Right renal pelvis (tissue), 4 donors: Measurements from ENCODE around the gene TGIF2. TPM values are rescaled to one million over a fixed set of nuclear protein-coding genes. Genes with fewer than 3 reads are reported as not detected.

Source experiments
- DNase-seq, 4 donors: peaks; one replicate each; pipeline ENCODE4 v3.0.0-alpha.2; 2013; ENCODE audit warnings: low read depth in 4 of 4, low spot score in 3 of 4, missing footprints in 1 of 4
- polyA plus RNA-seq, 4 donors: library from polyadenylated mRNA; unstranded; fragments of 120-200 nt; gene quantifications; one replicate each; pipeline ENCODE4 v1.2.1, GENCODE V29; 2013; ENCODE audit not compliant: insufficient read length in 4 of 4

The TGIF2 gene
- polyA plus RNA-seq: 10 to 100 TPM; 53.9 to 66.3 (median 63.0) TPM

DNA sequence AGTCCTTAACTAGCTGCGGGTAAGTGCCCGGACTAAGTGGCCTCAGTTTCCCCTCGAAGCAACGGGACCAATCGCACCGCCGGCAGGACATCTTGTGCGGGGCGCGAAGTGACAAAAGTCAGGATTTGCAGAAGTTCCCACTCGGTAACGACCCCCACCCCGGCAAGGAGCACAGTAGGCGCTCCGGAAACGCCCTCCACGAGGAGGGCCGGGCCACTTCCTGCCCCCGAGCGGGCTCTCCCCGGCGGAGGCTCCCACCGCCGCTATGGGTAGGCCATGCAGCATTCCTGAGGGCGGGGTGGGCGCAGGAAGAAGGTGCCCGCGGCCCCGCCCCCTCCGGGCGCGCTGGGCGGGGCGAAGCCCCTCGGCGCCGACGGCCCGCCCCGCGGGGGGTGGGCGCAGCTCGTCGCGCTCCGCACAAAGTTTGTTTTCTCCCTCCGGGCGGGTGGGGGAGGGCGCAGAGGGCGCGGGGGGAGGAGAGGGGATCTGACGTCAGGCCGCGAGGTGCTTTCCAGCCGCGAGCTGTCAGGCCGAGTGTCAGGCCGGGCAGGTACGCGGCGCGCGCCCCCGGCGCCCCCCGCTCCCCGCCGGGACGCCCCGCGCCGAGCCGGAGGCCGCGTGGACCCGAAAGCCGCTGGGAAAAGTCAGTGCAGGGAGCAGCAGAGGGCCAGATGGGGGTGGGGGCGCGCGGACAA is at the start of gene TGIF2:
TGIF2 (plus strand) TSS at position 495 of the 695 bp plus-strand sequence. CDS start 5,178 bp downstream, outside the sequence.
- DNase-seq: peak; percentile 79 to 90 (median 89)

DNA sequence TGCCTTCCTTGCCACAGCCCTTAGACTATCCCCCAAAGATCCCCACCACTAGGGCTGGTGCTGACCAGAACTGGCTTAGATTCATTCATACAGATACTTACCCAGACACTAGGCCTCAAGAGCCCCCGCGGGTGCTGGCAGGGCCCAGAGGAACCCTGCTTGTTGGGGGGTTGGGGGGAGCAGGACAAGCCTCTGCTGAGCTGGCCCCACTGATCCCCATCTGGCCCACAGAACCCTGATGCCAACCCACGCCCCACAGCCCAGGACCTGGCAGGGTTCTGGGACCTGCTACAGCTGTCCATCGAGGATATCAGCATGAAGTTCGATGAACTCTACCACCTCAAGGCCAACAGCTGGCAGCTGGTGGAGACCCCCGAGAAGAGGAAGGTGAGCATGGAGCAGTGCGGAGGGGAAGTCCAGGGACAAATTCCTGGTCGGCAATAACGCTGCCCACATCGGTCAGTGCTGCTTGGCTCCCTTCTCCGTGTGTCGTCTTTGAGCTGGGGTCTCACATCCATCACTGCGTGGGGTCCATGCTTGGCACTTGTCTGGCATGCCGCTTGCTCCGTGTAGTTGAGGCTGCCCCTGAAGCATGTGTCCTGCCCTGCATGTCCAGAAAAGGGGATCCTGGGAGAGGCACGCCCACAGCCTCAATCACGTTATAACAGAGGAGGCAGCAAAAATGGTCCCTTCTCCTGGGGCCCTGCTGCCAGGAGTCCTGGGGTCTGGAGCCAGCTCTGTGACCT is 47.6 kb upstream of the TGIF2 start:
- DNase-seq: no peak

DNA sequence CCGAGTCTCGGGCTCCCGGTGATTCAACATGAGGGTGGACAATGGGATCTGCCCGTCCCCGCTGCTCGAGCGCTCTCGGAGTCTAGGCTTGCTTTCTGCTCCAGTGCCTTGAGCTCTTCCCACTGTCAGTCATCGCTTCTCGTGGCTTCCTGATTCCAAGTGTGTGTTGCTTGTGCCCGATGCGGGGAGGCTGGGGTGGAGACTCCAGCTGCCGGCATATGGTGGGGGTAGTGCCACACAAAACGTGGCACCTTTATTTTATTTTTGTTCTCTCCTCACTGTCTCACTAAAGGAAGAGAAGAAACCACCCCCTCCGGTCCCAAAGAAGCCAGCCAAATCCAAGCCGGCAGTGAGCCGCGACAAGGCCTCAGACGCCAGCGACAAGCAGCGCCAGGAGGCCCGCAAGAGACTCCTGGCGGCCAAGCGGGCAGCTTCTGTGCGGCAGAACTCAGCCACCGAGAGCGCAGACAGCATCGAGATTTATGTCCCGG is 46.8 kb upstream of the TGIF2 start:
- no peak for DNase-seq

DNA sequence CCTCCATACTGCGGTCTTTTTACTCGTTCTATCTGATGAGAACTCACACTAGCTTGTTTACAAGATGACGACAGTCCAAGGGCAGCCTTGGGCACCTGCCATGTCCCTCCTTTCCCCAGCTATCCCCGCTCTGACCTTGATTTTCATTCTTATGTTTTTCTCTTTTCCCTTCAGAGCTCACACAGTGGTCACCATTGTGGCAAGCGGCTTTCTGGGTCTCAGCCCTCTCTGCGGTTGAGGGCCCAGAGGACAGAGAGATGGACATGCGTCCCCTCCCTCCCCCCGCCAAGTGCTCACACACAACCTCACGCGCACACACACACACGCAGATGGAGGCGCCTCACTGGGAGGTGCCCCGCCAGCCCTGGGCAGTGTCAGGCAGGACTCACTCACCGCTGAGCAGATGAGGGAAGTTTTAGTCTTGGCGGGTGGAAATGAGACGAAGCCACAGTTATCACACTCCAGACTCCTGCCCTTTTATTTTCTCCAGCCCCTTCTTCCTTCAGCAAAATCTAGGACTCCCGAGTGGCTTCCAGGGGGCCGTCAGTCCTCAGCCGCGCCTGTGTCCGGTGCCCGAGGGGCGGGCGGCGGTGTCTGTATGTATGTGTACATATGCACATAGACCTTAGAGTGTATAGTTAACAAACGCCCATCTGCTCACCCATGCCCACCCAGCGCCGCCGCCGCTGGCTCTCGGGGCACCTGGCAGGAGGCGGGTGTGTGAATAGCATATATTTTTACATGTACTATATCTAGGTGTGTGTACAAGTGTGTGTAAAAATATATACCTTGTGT is 45.9 kb upstream of the TGIF2 start:
- DNase-seq: no peak

DNA sequence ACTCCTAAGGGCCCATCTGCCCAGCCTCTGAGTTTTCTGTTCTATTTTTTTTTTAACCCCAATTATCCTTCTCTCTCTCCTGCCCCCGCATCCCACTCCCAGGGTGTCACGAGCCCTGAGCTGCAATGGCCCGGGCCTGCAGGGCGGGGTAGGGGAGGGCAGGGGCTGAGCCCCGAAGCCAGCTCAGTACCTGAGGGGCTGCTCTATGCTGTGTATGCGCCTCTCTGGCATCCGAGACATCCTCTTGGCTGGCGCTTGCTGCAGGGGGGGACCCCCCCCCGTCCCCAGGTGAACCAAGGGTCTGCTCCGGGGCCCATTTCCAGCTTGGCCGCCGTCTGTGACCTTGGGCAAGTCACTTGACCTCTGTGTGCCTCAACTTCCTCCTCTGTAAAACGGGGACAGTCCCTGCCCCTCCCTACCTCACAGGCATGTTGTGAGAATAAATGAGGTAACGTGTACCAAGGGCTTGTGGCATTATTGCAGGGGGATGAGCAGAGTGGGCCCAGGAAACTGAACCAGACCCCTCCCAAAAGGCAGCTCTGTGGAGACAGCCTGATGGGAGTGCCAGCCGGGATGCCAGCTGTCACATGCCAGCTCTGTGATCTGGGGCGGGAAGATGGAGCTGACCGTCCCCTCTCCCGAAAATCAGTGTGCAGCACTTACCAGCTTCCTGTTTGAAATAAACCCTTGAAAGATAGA is 45.1 kb upstream of the TGIF2 start:
- DNase-seq: no peak

DNA sequence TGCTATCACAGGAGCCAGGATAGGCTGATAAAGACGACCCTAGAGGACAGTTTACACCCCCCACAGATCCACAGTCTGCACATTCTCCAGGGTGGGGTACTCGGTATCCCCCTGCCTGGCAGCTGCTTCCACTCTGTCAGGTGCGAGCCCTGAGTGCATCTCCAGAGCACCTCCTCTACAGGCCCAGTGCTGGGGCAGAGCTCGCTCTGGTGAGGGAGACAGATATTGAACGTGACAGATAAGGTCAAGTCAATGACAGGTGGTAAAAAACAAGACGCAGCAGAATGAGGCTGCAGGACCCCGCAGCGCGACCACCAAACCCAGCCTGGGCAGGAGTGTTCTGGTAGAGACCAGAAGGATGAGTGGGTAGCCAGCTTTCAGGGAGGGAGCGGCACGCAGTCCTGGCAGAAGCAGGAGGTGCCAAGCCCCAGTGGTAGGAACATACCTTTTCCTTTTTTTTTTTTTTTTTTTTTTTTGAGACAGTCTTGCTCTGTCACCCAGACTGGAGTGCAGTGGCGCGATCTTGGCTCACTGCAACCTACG is 44.5 kb upstream of the TGIF2 start:
- no peak for DNase-seq

DNA sequence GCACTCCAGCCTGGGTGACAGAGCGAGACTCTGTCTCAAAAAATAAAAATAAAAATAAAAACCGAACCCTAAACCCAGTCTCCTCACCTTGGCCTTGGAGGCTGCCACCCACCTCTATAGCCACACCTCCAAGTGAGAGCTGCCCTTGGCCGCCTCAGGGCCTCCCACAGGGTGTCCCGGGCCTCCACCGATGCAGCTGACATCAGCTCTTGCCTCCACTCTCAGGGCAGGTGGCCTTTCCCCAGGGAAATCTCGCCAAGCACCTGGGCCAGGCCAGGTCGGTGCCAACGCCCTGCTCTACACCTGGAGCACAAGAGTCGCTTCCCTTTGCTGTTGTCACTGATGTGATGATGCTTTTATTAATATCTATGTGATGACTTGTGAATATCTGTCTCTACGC is 41.0 kb upstream of the TGIF2 start:
- no peak for DNase-seq

DNA sequence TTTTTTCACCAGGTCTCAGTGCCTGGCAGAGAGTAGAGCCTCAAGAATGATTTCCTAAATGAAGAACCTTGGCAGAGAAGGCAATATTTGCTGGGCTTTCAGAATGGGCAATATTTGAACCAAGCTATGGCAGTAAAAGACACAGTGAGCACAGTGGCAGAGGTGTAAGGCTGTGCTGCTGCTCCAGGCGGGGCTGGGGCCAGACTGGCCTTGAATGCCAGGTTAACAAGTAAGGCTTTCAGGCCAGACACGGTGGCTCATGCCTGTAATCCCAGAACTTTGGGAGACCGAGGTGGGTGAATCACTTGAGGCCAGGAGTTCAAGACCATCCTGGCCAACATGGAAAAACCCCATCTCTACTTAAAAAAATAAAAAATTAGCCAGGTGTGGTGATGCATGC is 40.6 kb upstream of the TGIF2 start:
- no peak for DNase-seq

DNA sequence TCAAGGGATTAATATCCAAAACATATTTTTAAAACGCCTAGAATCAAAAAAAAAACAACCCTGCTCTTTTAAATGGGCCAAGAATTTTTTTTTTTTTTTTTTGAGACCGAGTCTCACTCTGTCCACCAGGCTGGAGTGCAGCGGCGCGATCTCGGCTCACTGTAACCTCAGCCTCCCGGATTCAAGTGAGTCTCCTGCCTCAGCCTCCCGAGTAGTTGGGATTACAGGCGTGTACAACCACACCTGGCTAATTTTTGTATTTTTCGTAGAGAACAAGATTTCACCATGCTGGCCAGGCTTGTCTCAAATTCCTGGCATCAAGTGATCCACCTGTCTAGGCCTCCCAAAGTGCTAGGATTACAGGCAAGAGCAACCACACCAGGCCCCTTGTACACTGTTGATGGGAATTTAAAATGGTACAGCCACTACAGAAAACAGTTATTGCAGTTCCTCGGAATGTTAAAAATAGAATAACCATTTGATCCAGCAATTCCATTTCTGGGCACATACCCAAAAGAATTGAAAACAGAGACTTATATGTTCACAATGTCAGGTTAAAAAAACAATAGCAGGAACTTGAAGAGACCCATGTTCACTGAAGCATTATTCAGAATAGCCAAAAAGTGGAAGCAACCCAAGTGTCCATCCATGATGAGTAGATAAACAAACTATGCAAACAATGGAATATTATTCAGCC is 35.2 kb upstream of the TGIF2 start:
- no peak for DNase-seq

DNA sequence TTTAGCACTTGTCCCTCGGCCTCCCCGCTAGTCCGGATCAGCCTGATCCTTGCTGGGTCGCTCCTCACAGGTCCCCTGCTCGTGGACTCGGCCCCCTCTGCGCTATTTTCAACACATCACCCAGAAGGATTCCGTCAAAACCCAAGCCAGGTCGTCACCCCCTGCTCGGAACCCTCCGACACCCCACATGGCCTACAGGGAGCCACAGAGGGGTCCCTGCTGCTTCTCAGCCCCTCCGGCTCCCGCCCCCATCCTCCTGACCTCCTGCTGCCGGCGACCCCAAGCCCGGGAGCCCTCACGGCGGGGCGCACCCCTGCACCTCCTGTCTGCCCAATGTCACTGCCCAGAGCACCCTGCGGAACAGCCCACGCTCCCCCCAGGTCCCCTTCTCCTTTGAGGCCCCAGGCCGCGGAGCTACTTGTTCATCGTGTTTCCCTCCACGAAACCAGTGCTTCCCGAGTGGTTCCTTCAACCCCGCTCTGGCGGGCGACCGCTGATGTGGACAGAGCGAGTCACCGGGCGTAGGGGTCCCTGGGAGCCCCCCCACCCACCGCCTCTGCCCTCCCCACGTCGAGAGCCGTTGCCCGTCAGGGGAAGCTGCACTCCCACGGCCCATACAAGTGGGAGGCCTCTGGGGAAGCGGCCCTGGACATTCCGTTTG is 32.7 kb upstream of the TGIF2 start:
- DNase-seq: no peak

DNA sequence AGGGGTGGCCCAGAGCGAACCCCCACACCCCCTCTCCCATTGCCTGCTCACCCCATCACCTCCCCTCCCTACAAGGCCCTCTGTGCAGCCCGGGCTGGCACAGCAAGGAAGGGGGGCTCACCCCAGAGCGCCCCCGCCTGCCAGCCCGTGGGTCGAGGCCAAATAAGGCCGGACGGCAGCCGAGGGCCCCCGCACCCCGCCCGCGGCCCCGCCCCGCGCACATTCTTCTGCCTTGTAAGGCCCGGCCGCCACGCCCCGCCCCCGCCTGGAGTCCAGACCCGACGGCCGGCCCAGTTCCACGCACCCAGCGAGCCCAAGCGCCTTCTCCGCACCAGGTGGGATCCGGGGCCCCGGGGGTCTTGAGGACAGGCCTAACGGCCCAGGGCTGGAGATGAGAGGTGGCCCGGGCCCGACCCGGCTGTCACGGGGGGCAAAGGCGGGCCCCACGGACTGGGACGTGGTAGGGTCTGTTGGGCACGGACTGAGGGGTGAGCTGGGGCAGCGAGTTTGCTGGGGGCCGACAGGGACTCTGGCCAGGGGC is 32.1 kb upstream of the TGIF2 start, which contains the start of gene MYL9:
MYL9 (plus strand) TSS at position 293 of the 541 bp plus-strand sequence. CDS start 3,366 bp downstream, outside the sequence.
- DNase-seq: peak in 2 of 4 donors; percentile 47 to 57

DNA sequence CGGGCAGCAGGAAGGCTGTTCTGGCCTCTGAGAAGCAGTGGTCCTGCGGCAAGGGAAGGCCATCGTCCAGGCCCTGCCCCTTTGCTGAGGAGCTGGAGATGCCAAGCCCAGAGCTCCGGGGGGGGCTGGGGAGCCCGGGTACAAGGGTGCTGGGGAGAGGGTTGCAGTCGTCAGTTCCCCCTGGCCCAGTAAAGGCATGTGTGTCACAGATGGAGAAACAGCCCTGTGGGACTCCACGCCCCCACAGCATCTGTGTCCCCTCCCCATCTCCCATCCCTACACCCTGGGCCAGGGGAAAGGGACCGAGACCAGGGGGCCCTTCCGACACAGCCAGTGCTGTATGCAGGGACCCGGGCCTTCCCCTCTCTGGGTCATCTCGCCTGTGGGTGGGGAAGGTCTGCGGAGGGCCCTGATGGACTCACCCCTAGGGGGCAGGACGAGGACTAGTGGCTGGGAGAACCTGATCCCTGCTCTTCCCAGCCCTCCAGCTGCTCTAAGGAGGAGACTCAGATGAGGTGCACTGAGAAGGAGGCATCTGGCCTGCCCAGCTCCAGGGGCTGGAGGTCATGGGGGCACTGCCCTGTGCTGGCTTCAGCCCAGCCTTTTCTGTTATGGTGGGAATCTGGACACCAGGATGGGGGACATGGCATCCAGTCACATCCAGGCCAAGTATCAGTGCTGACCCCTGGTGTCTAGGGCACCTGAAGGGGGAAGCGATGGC is 31.5 kb upstream of the TGIF2 start:
- no peak for DNase-seq

DNA sequence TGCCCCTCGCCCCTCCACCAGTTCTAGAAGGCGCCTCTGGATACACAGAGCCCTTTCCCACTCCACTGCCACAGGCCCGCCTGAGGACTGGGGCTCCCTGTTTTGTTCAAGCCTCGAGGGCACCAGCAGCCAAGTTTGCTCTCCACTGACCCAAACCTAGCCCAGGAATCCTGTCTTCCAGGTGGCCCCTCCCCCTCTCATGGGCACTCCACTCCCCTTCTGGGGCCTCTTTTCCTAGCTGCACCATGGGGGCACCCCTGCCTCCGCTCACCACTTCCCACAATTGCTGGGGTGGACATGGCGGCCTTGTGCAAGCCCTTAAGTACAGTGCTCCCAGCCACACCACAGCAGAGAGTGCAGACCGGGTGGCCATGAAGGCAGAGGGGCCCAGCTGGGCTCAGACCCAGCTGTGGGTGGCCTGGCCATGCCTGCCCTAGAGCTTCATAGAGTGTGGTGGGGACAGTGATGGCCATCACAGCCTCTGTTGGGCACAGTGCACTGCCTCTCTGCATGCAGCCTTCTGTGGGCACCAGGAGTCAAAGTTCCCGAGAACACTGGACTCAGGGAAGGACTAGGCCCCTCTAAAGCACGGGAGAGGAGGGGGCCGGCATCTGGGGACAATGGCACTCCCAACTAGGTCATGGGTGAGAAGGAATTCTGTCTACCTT is 30.7 kb upstream of the TGIF2 start:
- no peak for DNase-seq

DNA sequence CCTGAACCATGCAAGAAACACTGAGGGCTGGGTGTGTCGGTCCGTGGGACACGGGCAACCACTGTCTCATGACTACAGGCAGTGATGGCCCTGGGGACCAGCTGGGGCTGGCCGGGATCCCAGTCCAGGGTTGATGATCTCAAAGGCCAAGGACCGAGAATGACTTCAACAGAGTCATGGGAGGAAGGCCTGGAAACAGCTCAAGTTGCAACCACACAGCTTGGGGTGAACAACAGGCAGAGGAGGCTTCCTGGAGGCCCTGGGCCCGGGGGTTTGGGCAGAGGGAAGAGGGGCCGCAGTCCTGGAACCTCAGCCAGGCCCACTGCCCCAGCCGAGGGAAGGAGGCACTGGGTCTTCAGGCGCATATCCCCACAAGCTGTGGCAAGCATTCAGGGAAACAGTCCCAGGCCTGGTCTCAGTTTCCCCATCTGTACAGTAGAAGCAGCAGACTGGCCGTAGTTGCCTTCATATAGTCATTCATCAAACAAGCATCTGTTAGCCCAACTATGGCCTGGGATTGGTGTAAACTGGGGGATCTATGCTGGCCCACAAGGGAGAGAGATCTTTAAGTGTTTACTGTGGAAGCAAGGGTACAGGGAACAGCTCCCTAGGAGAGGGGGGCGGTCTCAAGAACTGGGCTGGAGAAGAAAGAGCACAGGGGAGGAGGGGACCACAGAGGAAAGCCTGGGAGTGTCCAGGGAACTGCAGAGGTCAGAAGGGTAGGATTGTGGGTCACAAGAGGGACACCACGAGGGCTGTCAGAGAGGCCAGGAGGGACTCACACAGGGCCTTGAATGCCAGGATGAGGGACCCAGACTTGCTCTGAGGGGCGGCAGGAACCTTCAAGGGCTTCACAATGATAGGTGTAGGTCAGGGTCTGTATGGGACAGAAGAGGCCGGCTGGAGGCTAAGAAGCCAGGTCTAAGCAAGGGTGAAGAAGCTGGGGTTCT is 29.9 kb upstream of the TGIF2 start:
- DNase-seq: no peak

DNA sequence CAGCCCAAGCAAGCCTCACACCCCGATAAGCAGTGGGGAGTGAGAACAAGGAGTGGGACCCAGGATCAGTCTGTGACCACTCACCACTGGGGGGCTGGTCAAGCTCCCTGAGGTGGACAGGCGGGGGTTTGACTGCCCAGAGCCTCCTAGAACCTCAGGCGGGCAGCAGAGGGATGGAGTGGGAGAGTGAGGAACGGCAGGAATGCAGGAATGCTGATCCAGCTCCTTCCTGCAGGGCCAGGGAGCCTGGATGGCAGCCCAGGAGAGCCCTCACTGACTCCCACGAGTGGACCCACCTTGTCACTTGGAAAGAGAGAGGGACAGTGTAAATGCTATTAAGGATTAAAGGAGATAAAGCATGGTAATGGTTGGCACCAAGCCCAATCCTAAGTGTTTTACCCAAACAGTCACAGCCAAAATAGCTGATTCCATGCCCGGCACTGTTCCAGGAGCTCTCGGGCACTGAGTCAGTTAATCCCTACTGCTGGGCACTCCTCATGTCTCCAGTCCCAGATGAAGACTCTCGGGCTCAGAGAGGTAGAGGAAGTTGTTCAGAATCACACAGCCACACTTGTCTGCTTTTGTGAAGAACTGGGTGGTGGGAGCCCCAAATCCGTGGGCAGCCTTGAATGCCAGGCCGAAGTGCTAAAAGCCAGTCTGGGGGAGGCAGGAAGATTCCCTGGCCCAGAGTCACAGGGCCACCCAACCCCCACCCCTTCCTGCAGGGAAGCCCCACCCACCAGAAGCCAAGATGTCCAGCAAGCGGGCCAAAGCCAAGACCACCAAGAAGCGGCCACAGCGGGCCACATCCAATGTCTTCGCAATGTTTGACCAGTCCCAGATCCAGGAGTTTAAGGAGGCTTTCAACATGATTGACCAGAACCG is 29.0 kb upstream of the TGIF2 start:
- no peak for DNase-seq
